Measurements from ENCODE around the gene CDK3. TPM values are rescaled to one million over a fixed set of nuclear protein-coding genes. Genes with fewer than 3 reads are reported as not detected.
A peak's percentile ranks its signal among the peaks of the same experiment; 100 is the strongest.

Gene CDK3
- total and polyA plus RNA-seq, 2 of the 4 experiments (the other 2 are of a cell fraction) = 0.72 to 8.8 TPM

- TF ChIP-seq CHD1 (IDR thresholded peaks at IDR 0.05; ENCODE audit: low read depth, low read length) = no peak
Observed at GRCh38 chr17:75976175-75976848, 24.3 kb upstream of the CDK3 start (continued).

DNA sequence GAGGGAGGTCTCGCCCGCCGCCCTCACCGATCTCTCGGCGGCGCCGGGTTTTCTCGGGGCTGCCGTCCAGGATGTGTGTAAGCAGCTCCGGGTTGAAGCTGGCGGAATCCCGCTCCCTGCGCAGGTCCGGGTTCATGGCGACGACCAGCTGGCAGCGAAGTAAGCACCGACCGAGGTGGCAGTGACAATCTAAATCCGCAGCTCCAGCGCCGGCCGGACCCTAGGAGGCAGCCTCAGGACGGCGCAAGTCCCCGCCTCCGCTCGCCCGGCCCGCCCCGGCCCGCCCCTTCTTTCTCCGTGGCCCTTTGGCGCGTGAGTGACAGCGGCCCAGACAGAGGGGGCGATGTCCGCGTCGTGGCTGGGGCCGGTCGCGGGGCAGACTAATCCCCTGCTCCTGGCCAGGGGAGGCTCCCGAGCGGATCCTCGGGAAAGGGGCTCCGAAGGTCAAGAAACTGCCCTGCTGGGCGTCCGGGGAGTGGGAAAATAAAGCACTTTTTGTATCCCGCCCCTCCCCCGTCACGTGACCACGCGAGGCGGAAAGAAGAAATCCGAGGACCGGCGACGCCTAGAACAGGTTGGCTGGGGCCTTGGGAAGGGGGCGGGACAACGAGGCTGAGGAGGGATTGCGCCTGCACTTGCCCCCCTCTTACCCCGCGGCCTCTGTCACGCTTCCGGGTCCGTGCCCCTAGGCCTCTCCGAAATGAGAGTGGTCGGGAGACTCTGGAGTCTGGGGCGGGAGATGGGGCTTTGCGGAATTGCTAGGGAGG lies 21.5 kb upstream of the CDK3 start, which contains the start of the genes ACOX1 and TEN1:
Gene ACOX1 (minus strand): TSS at position 229 of the 767 bp plus-strand sequence. CDS start 93 bp downstream, at position 136.
Gene TEN1 (plus strand): TSS at position 303 of the 767 bp plus-strand sequence. CDS start 6,953 bp downstream, outside the sequence.
- peak within 1 kb of the TSS; percentile 100 for H3K4me2 ChIP-seq (ENCODE audit: low read depth, low read length)
- peaks cover 26 to 74% of the 10 kb centered on the region in 2 experiments for H3K79me1 ChIP-seq (ENCODE audit: low read depth in 1 of 2, low read length in 2 of 2)
- H3K9ac ChIP-seq (ENCODE audit: low read depth, low read length) = peak within 1 kb of the TSS; percentile 91
- CTCF ChIA-PET = interaction anchor here (0.5 to 1.2 kb wide), 4 partner anchors 18 to 80 kb away, joined by 4 to 5 read pairs (median 4); no protein-coding TSS in a partner anchor
- in situ Hi-C loops (cut with MboI; ENCODE audit: low sequenced_read_pairs) (no loop called here), intact Hi-C loops (cut with micrococcal nuclease) (loop anchor here (1.0 kb wide), 1 partner anchor 74 kb away; no protein-coding TSS in a partner anchor), dilution Hi-C loops (cut with HindIII; ENCODE audit: low sequenced_read_pairs, unreplicated experiment) (no loop called here)
- H2AK5ac ChIP-seq (ENCODE audit: low read depth, low read length) = peak within 1 kb of the TSS; percentile 71
- ATAC-seq (ENCODE audit: low read depth) (peak; percentile 91), DNase-seq (peak; percentile 95)
- peak within 1 kb of the TSS; percentile 98 for H3K14ac ChIP-seq (replicated peaks; ENCODE audit: low read depth, low read length)
- peak within 1 kb of the TSS; percentile 96 for H3K27ac ChIP-seq (ENCODE audit: insufficient read depth, low read length)
- peaks cover 16% of the 10 kb centered on the region for H3K9me1 ChIP-seq (ENCODE audit: insufficient read depth, low read length)
- H3K4me1 ChIP-seq (ENCODE audit: control insufficient read depth, insufficient read depth, low read length) = peaks cover 7% of the 10 kb centered on the region; the same call in 1 of the 2 replicates
- H4K91ac ChIP-seq (ENCODE audit: insufficient read depth, low read depth, low read length) = peak within 1 kb of the TSS; percentile 96
- no peaks in the 10 kb centered on the region for H3K27me3 ChIP-seq (ENCODE audit: control insufficient read depth, insufficient read depth, low read length)
- H2BK20ac ChIP-seq (ENCODE audit: low read depth, low read length) = peak within 1 kb of the TSS; percentile 68; the same call in 1 of the 2 replicates
- peak within 1 kb of the TSS; percentile 93 to 99 for H4K8ac ChIP-seq (ENCODE audit: low read depth in 2 of 2, low read length in 2 of 2)
- peak within 1 kb of the TSS; percentile 92 for H3K18ac ChIP-seq (ENCODE audit: low read depth, low read length)
- H3K4ac ChIP-seq (ENCODE audit: low read depth, low read length) = peak within 1 kb of the TSS; percentile 95
- peak within 1 kb of the TSS; percentile 96 for H3K23ac ChIP-seq (ENCODE audit: low read depth, low read length)
- peak within 1 kb of the TSS; percentile 94 for H3K56ac ChIP-seq (ENCODE audit: extremely low read depth, insufficient read depth, low read length)
- H2BK15ac ChIP-seq (ENCODE audit: low read depth, low read length) = peak within 1 kb of the TSS; percentile 59; the same call in 1 of the 3 replicates
- H4K5ac ChIP-seq (ENCODE audit: low read depth, low read length) = peak within 1 kb of the TSS; percentile 90
- H2AFZ ChIP-seq (replicated peaks; ENCODE audit: low read length, poor library complexity) = peak within 1 kb of the TSS; percentile 98
- H3K36me3 ChIP-seq (ENCODE audit: control insufficient read depth, insufficient read depth, low read length) = no peaks in the 10 kb centered on the region
- H3K9me3 ChIP-seq (ENCODE audit: control insufficient read depth, insufficient read depth, low read length) = no peaks in the 10 kb centered on the region
- peak within 1 kb of the TSS; percentile 95 for H2BK120ac ChIP-seq (ENCODE audit: low read depth, low read length)
- H4K20me1 ChIP-seq (ENCODE audit: insufficient read depth, low read length) = 0 out of 2 replicates have a peak, but pooled peaks cover 3% of the 10 kb centered on the region
- no TSS peak for BruUV-seq (replicated peaks)
- POLR2A ChIA-PET (ENCODE audit: unreplicated experiment) = interaction anchor here (0.6 to 0.8 kb wide), 2 partner anchors 38 to 430 kb away, joined by 3 read pairs; no protein-coding TSS in a partner anchor
- WGBS, 2 experiments (ENCODE audit: extremely low coverage in 2 of 2, insufficient read length in 1 of 2) = 0% methylated on average over 11 of the region's 72 CpGs; no CpG with 5 or more reads in 1 of the 2 experiments
- H2BK5ac ChIP-seq (ENCODE audit: low read depth, low read length, poor library complexity, severe bottlenecking) = peak within 1 kb of the TSS; percentile 97
- H2AK9ac ChIP-seq (replicated peaks; ENCODE audit: low read depth, low read length, poor library complexity) = peak within 1 kb of the TSS; percentile 92
- peak within 1 kb of the TSS; percentile 77 for H3K4me3 ChIP-seq (ENCODE audit: insufficient read depth, low read depth, low read length)
- no peak for TF ChIP-seq MAFK (IDR thresholded peaks at IDR 0.05; ENCODE audit: low read depth, low read length)
- TF ChIP-seq, protein P1, sequence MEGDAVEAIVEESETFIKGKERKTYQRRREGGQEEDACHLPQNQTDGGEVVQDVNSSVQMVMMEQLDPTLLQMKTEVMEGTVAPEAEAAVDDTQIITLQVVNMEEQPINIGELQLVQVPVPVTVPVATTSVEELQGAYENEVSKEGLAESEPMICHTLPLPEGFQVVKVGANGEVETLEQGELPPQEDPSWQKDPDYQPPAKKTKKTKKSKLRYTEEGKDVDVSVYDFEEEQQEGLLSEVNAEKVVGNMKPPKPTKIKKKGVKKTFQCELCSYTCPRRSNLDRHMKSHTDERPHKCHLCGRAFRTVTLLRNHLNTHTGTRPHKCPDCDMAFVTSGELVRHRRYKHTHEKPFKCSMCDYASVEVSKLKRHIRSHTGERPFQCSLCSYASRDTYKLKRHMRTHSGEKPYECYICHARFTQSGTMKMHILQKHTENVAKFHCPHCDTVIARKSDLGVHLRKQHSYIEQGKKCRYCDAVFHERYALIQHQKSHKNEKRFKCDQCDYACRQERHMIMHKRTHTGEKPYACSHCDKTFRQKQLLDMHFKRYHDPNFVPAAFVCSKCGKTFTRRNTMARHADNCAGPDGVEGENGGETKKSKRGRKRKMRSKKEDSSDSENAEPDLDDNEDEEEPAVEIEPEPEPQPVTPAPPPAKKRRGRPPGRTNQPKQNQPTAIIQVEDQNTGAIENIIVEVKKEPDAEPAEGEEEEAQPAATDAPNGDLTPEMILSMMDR (conservative IDR thresholded peaks at IDR 0.05; ENCODE audit: low read depth, low read length) = peak; percentile 25; the same call in 1 of the 2 replicates
- TF ChIP-seq, protein P2, sequence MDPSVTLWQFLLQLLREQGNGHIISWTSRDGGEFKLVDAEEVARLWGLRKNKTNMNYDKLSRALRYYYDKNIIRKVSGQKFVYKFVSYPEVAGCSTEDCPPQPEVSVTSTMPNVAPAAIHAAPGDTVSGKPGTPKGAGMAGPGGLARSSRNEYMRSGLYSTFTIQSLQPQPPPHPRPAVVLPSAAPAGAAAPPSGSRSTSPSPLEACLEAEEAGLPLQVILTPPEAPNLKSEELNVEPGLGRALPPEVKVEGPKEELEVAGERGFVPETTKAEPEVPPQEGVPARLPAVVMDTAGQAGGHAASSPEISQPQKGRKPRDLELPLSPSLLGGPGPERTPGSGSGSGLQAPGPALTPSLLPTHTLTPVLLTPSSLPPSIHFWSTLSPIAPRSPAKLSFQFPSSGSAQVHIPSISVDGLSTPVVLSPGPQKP (IDR thresholded peaks at IDR 0.05; ENCODE audit: borderline replicate concordance, low read depth, low read length) = no peak
- peak; percentile 95 for TF ChIP-seq POLR2A (IDR thresholded peaks at IDR 0.05; ENCODE audit: low read depth, low read length)
- no peak for TF ChIP-seq MXI1 (IDR thresholded peaks at IDR 0.05; ENCODE audit: borderline replicate concordance, low read depth, low read length)
- TF ChIP-seq USF2 (IDR thresholded peaks at IDR 0.05; ENCODE audit: low read depth, low read length) = peak; percentile 99
- no peak for TF ChIP-seq RCOR1 (IDR thresholded peaks at IDR 0.05; ENCODE audit: insufficient replicate concordance, low read length)
- TF ChIP-seq FOS (IDR thresholded peaks at IDR 0.05; ENCODE audit: low read depth, low read length) = no peak
- TF ChIP-seq BHLHE40 (IDR thresholded peaks at IDR 0.05; ENCODE audit: low read depth, low read length) = peak; percentile 96

All from IMR-90 (cell line).